A549 (cell line): Measurements from ENCODE around the gene WTAP. TPM values are rescaled to one million over a fixed set of nuclear protein-coding genes. Genes with fewer than 3 reads are reported as not detected.

ENCODE experiments used
- ATAC-seq, 2 experiments: fragments of 200-7000 bp in 1 of 2; fragments of >200 bp in 1 of 2; cut with Nextera tagmentation in 1 of 2; cut with Tn5 transposase in 1 of 2; 3 replicates each; pipeline versions ENCODE4 v1.8.0 to v1.9.1; 2018 to 2020; ENCODE audit warnings: mild to moderate bottlenecking in 1 of 2, moderate library complexity in 1 of 2
- CTCF ChIA-PET: fragments of 300-600 bp; sonication (Branson Sonifier 250); formaldehyde crosslinking; extraction: SDS; loops from one replicate; lab custom pipeline; 2021; ENCODE audit warnings: antibody characterized with exemption, inconsistent platforms; lab: Yijun Ruan, JAX
- POLR2A ChIA-PET: fragments of 350-600 bp; formaldehyde crosslinking; extraction: SDS; loops from one replicate; lab custom pipeline; 2021; ENCODE audit warnings: antibody characterized with exemption, inconsistent platforms; lab: Yijun Ruan, JAX
- DNase-seq, 2 experiments: peaks; one replicate each; pipeline versions ENCODE4 v3.0.0 to v3.0.0-alpha.2; 2011 to 2016; ENCODE audit warnings: low read depth in 1 of 2, low spot score in 1 of 2
- FAIRE-seq: peaks from 2 replicates; lab custom pipeline; 2011; peaks lifted over from hg19 to GRCh38; lab: Jason Lieb, UNC
- H3K27ac ChIP-seq, 2 experiments: fragments of >200 bp; sonication (Bioruptor Twin); formaldehyde crosslinking; 3 replicates each; pipeline ENCODE4 v1.5.1; 2016 to 2017
- H3K4me1 ChIP-seq: fragments of >200 bp; sonication (Bioruptor Twin); formaldehyde crosslinking; 3 replicates; pipeline ENCODE4 v1.6.1; 2016
- H3K4me2 ChIP-seq: fragments of >200 bp; sonication (Bioruptor Twin); formaldehyde crosslinking; 3 replicates; pipeline ENCODE4 v1.6.1; 2016
- H3K4me3 ChIP-seq: fragments of >200 bp; sonication (Bioruptor Twin); formaldehyde crosslinking; 3 replicates; pipeline ENCODE4 v1.5.1; 2016
- H3K9me3 ChIP-seq: fragments of >200 bp; sonication (Bioruptor Twin); formaldehyde crosslinking; 3 replicates; pipeline ENCODE4 v1.6.1; 2016
- CBX2 ChIP-seq: fragments of 200-600 bp; sonication (generic); IDR thresholded peaks from 2 replicates; pipeline ENCODE4 v1.6.1; 2016; ENCODE audit warnings: low read depth, mild to moderate bottlenecking, borderline replicate concordance
- EHF ChIP-seq: fragments of 250-450 bp; sonication (Bioruptor Pico); IDR thresholded peaks from 2 replicates; pipeline ENCODE4 v1.5.0; 2020; ENCODE audit warnings: mild to moderate bottlenecking
- EP300 ChIP-seq, 2 experiments: fragments of >200 bp; sonication (Bioruptor Twin); formaldehyde crosslinking; IDR thresholded peaks; 2 replicates in 1 of 2; 3 replicates in 1 of 2; pipeline ENCODE4 v1.6.1; 2016 to 2017
- FOSL2 ChIP-seq, 2 experiments: fragments of 450-650 bp in 1 of 2; fragments of >200 bp in 1 of 2; sonication (Bioruptor Twin) in 1 of 2; formaldehyde crosslinking; IDR thresholded peaks; 2 replicates each; pipeline versions ENCODE4 v1.5.0 to v1.6.1; 2016 to 2020; ENCODE audit warnings: mild to moderate bottlenecking in 1 of 2, moderate library complexity in 1 of 2
- GATA3 ChIP-seq: IDR thresholded peaks from 2 replicates; pipeline ENCODE4 v1.6.1; 2012; ENCODE audit warnings: borderline replicate concordance
- HDAC2 ChIP-seq: fragments of 200-600 bp; sonication (generic); IDR thresholded peaks from 2 replicates; pipeline ENCODE4 v1.6.1; 2016
- HOXB5 ChIP-seq: fragments of 250-450 bp; sonication (Bioruptor Pico); IDR thresholded peaks from 2 replicates; pipeline ENCODE4 v1.5.0; 2020; ENCODE audit warnings: mild to moderate bottlenecking, moderate library complexity
- JUN ChIP-seq, 2 experiments: fragments of >200 bp; sonication (Bioruptor Twin); formaldehyde crosslinking; IDR thresholded peaks; 2 replicates in 1 of 2; 3 replicates in 1 of 2; pipeline ENCODE4 v1.6.1; 2016 to 2017
- KDM1A ChIP-seq: fragments of 200-600 bp; sonication (generic); IDR thresholded peaks from 2 replicates; pipeline ENCODE4 v1.6.1; 2016; ENCODE audit warnings: low read depth, mild to moderate bottlenecking
- MAZ ChIP-seq: fragments of 150-350 bp; IDR thresholded peaks from 2 replicates; pipeline ENCODE4 v1.6.1; 2014; ENCODE audit warnings: antibody characterized with exemption, low read depth, low read length, borderline replicate concordance
- MYC ChIP-seq: IDR thresholded peaks from 2 replicates; pipeline ENCODE4 v1.6.1; 2012; ENCODE audit warnings: mild to moderate bottlenecking, inconsistent platforms, low read length, improper control_type of control experiment, borderline replicate concordance
- NFE2L2 ChIP-seq: fragments of 150-350 bp; conservative IDR thresholded peaks from 2 replicates; pipeline ENCODE4 v1.6.1; 2014; ENCODE audit warnings: low read length
- PHF8 ChIP-seq: fragments of 200-600 bp; sonication (generic); IDR thresholded peaks from 2 replicates; pipeline ENCODE4 v1.6.1; 2016; ENCODE audit warnings: low read depth, mild to moderate bottlenecking, antibody characterized with exemption, moderate library complexity, borderline replicate concordance
- POLR2A ChIP-seq: IDR thresholded peaks from 2 replicates; pipeline ENCODE4 v1.6.1; 2012; ENCODE audit warnings: mild to moderate bottlenecking, low read length
- RARB ChIP-seq: fragments of 250-450 bp; sonication (Bioruptor Pico); IDR thresholded peaks from 2 replicates; pipeline ENCODE4 v1.8.0; 2021; ENCODE audit warnings: mild to moderate bottlenecking, moderate library complexity
- RFX5 ChIP-seq: fragments of 450-650 bp; IDR thresholded peaks from 2 replicates; pipeline ENCODE4 v1.7.1; 2014; ENCODE audit warnings: antibody characterized with exemption, mild to moderate bottlenecking, moderate library complexity
- RNF2 ChIP-seq: fragments of 200-600 bp; sonication (generic); IDR thresholded peaks from 2 replicates; pipeline ENCODE4 v1.6.1; 2016; ENCODE audit warnings: low read depth, mild to moderate bottlenecking, antibody characterized with exemption, moderate library complexity, borderline replicate concordance
- SMC3 ChIP-seq: fragments of >200 bp; sonication (Bioruptor Twin); formaldehyde crosslinking; IDR thresholded peaks from 3 replicates; pipeline ENCODE4 v1.6.1; 2018; ENCODE audit warnings: inconsistent platforms
- SREBF2 ChIP-seq: fragments of 450-650 bp; IDR thresholded peaks from 2 replicates; pipeline ENCODE4 v1.6.1; 2014; ENCODE audit warnings: mild to moderate bottlenecking, moderate library complexity
- WGBS: methylation state at CpG from one replicate; pipeline ENCODE4 v1.1.6; 2017; ENCODE audit errors: missing lambda C conversion rate; 5-methylcytosine and 5-hydroxymethylcytosine counted together
- polyA plus RNA-seq, 4 experiments: library from polyadenylated mRNA; depleted of rRNA in 3 of 4; stranded (reverse); fragments of >200 nt; fragmentation: RNase III in 1 of 4; extraction: RNeasy Plus Mini Kit Qiagen cat#74134 plus additional on column Dnase treatment in 1 of 4; gene quantifications; 2 replicates in 3 of 4; 3 replicates in 1 of 4; pipeline ENCODE4 v1.2.3, GENCODE V29; 2011 to 2017
- TF ChIP-seq, protein P1 (sequence below): fragments of 200-600 bp; sonication (generic); IDR thresholded peaks from 2 replicates; pipeline ENCODE4 v1.6.1; 2016; ENCODE audit warnings: antibody characterized with exemption, mild to moderate bottlenecking, moderate library complexity
- TF ChIP-seq, protein P2 (sequence below): IDR thresholded peaks from 2 replicates; pipeline ENCODE4 v1.6.1; 2012; ENCODE audit warnings: low read depth, borderline replicate concordance
- TF ChIP-seq, protein P3 (sequence below): IDR thresholded peaks from 2 replicates; pipeline ENCODE4 v1.6.1; 2012
- TF ChIP-seq, protein P4 (sequence below): fragments of 250-450 bp; sonication (Bioruptor Pico); IDR thresholded peaks from 2 replicates; pipeline ENCODE4 v1.5.0; 2020; ENCODE audit warnings: low read depth, mild to moderate bottlenecking, moderate library complexity
- TF ChIP-seq, protein P5 (sequence below): fragments of >200 bp; sonication (Bioruptor Twin); formaldehyde crosslinking; IDR thresholded peaks from 2 replicates; pipeline ENCODE4 v1.6.1; 2016
- TF ChIP-seq, protein P6 (sequence below): IDR thresholded peaks from 2 replicates; pipeline ENCODE4 v1.6.1; 2012
- TF ChIP-seq, protein P7 (sequence below): fragments of 450-650 bp; IDR thresholded peaks from 2 replicates; pipeline ENCODE4 v1.6.1; 2014; ENCODE audit warnings: antibody characterized with exemption

WTAP gene
- polyA plus RNA-seq, 2 of the 4 experiments (the other 2 are of a cell fraction), result 42.4 to 53.2 TPM

DNA sequence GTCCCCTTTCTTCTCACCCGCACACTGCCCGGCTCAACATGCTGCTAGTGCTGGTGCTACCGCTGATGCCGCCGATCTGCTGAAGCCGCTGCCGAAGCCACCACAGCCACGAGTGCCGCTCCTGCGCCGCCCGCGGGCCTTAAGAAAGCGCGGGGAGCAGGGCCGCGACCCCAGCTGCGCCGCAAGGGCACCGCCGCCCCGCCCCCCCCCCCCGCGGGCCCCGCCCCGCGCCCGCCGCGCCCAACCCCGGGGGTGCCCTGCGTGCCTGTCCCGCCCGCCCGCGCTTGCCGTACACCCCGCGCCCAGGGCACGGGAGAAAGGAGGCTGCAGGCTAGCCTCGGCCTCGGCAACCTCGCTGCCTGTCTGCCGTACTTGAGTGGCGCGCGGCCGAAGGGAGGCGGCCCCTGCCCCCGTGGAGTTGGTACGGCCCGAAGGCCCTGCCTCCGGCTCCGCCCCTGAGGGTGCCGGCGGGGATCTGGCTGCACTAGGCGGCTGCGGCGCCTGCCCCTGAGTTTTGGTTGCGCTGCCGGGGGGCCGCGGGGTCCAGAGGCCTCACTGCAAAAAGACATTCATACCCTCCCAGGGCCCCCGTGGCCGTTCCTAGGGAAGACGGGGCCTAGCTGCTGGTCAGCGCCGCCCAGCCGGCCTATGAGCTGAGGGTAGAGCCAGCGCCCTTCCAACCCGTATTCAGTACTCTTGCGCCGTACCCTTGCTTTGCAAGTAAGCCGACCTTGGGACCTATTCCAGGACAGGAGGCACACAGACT, 34.0 kb upstream of the WTAP start, which contains the start of gene SOD2:
Gene SOD2, minus strand, starts transcription at position 114 of the 766 bp plus-strand sequence. Its CDS starts 74 bp downstream, at position 40.
- ChIA-PET POLR2A (interaction anchor here (1.4 to 3.8 kb wide), 3 partner anchors 8 to 97 kb away, joined by 7 to 29 read pairs (median 12); partner anchors contain the start of genes MRPL18, TCP1 and WTAP), CTCF (interaction anchor here (1.1 to 5.1 kb wide), 2 partner anchors 64 to 159 kb away, joined by 3 to 29 read pairs; no protein-coding TSS in a partner anchor)
- Histone ChIP-seq H3K4me2 (peak within 1 kb of the TSS; percentile 97), H3K27ac (peak within 1 kb of the TSS; percentile 95 to 100), H3K9me3 (no peaks in the 10 kb centered on the region), H3K4me1 (peaks cover 20% of the 10 kb centered on the region), H3K4me3 (peak within 1 kb of the TSS; percentile 72)
- FAIRE-seq (no peak), ATAC-seq (peak; percentile 87 to 90), DNase-seq (peak; percentile 62 to 79)
- TF ChIP-seq JUN (IDR thresholded peaks at IDR 0.05) (peak; percentile 64 to 67; a peak in 4 of 5 replicates), CBX2 (no peak), HOXB5 (no peak), FOSL2 (IDR thresholded peaks at IDR 0.05) (no peak), FOSL2 (CRISPR knock-in tag; IDR thresholded peaks at IDR 0.05) (no peak), GATA3 (peak; percentile 59; the same call in 1 of the 2 replicates), POLR2A (peak; percentile 89), RARB (no peak), RNF2 (no peak), KDM1A (no peak)
- TF ChIP-seq, protein P1, sequence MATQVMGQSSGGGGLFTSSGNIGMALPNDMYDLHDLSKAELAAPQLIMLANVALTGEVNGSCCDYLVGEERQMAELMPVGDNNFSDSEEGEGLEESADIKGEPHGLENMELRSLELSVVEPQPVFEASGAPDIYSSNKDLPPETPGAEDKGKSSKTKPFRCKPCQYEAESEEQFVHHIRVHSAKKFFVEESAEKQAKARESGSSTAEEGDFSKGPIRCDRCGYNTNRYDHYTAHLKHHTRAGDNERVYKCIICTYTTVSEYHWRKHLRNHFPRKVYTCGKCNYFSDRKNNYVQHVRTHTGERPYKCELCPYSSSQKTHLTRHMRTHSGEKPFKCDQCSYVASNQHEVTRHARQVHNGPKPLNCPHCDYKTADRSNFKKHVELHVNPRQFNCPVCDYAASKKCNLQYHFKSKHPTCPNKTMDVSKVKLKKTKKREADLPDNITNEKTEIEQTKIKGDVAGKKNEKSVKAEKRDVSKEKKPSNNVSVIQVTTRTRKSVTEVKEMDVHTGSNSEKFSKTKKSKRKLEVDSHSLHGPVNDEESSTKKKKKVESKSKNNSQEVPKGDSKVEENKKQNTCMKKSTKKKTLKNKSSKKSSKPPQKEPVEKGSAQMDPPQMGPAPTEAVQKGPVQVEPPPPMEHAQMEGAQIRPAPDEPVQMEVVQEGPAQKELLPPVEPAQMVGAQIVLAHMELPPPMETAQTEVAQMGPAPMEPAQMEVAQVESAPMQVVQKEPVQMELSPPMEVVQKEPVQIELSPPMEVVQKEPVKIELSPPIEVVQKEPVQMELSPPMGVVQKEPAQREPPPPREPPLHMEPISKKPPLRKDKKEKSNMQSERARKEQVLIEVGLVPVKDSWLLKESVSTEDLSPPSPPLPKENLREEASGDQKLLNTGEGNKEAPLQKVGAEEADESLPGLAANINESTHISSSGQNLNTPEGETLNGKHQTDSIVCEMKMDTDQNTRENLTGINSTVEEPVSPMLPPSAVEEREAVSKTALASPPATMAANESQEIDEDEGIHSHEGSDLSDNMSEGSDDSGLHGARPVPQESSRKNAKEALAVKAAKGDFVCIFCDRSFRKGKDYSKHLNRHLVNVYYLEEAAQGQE, result no peak
- TF ChIP-seq, protein P2, sequence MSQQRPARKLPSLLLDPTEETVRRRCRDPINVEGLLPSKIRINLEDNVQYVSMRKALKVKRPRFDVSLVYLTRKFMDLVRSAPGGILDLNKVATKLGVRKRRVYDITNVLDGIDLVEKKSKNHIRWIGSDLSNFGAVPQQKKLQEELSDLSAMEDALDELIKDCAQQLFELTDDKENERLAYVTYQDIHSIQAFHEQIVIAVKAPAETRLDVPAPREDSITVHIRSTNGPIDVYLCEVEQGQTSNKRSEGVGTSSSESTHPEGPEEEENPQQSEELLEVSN, result no peak
- TF ChIP-seq, protein P3, sequence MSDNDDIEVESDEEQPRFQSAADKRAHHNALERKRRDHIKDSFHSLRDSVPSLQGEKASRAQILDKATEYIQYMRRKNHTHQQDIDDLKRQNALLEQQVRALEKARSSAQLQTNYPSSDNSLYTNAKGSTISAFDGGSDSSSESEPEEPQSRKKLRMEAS, result peak; percentile 0; the same call in 1 of the 2 replicates
- 0% methylated on average over 3 of the region's 74 CpGs for WGBS

DNA sequence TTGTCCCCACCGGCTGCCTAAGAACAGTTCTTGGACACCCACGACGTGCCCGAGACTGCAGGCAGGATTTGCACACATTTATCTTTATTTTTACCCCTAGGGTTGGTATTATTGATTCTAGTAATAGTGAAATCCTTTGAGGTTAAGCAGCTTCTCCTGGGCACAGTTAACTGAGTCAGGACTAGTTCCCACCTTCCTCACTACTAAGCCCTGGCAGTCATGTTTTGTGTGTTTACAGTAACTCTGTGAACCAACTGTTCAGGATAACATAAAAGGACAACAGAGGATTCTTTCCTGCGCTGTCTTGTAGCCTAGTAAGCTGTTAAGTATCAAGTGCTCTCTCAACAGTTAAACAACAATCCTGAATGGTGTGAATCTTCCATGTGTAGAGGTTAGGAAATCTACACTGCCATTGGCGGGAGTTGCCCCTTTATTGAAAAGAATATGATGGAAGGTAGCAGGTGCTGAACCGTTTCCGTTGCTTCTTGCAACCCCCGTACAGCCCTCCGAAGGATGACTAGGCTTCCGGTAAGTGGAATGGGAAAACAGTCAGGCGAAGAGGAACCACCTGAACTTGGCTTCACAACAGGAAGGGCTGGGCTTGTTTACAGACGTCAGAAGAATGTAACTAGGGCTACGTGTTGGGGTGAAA, 33.3 kb upstream of the WTAP start:
- H3K4me3 ChIP-seq, result peak overlapping the region; percentile 72
- H3K27ac ChIP-seq, result peak overlapping the region; percentile 95 to 100
- no peaks in the 10 kb centered on the region for H3K9me3 ChIP-seq
- POLR2A ChIA-PET, result interaction anchor here (2.8 to 3.8 kb wide), 2 partner anchors 33 to 96 kb away, joined by 12 to 29 read pairs; partner anchors contain the start of genes MRPL18, TCP1 and WTAP
- WGBS, result 58% methylated on average over 14 of the region's 14 CpGs
- ATAC-seq (no peak), FAIRE-seq (no peak), DNase-seq (no peak)
- H3K4me1 ChIP-seq, result peaks cover 20% of the 10 kb centered on the region
- peak overlapping the region; percentile 97 for H3K4me2 ChIP-seq
- CTCF ChIA-PET, result interaction anchor here (0.6 to 1.2 kb wide), 4 partner anchors 26 to 65 kb away, joined by 3 to 4 read pairs (median 4); no protein-coding TSS in a partner anchor
- TF ChIP-seq, protein P4, sequence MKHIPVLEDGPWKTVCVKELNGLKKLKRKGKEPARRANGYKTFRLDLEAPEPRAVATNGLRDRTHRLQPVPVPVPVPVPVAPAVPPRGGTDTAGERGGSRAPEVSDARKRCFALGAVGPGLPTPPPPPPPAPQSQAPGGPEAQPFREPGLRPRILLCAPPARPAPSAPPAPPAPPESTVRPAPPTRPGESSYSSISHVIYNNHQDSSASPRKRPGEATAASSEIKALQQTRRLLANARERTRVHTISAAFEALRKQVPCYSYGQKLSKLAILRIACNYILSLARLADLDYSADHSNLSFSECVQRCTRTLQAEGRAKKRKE (CRISPR knock-in tag), result no peak
- TF ChIP-seq EHF (no peak), MAZ (no peak), PHF8 (no peak), HDAC2 (no peak), MYC (no peak), RARB (no peak), SREBF2 (no peak), NFE2L2 (no peak), RNF2 (no peak), EP300 (IDR thresholded peaks at IDR 0.05) (no peak), SMC3 (no peak), RFX5 (no peak)
- TF ChIP-seq, protein P5, sequence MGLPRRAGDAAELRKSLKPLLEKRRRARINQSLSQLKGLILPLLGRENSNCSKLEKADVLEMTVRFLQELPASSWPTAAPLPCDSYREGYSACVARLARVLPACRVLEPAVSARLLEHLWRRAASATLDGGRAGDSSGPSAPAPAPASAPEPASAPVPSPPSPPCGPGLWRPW, result no peak
- TF ChIP-seq, protein P2, result no peak
- TF ChIP-seq, protein P6, sequence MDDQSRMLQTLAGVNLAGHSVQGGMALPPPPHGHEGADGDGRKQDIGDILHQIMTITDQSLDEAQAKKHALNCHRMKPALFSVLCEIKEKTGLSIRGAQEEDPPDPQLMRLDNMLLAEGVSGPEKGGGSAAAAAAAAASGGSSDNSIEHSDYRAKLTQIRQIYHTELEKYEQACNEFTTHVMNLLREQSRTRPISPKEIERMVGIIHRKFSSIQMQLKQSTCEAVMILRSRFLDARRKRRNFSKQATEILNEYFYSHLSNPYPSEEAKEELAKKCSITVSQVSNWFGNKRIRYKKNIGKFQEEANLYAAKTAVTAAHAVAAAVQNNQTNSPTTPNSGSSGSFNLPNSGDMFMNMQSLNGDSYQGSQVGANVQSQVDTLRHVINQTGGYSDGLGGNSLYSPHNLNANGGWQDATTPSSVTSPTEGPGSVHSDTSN, result no peak
- TF ChIP-seq, protein P7, sequence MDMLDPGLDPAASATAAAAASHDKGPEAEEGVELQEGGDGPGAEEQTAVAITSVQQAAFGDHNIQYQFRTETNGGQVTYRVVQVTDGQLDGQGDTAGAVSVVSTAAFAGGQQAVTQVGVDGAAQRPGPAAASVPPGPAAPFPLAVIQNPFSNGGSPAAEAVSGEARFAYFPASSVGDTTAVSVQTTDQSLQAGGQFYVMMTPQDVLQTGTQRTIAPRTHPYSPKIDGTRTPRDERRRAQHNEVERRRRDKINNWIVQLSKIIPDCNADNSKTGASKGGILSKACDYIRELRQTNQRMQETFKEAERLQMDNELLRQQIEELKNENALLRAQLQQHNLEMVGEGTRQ, result no peak
